K562 (cell line): ENCODE data around the gene TRAPPC12. TPM values are rescaled to one million over a fixed set of nuclear protein-coding genes. Genes with fewer than 3 reads are reported as not detected.

Experiments used
- CREB1 ChIP-seq, 2 experiments: sonication (generic) in 1 of 2; formaldehyde crosslinking in 1 of 2; IDR thresholded peaks; 2 replicates each; pipeline versions ENCODE4 v1.6.1 to v1.8.0; 2012 to 2022; ENCODE audit warnings: inconsistent platforms in 1 of 2, mild to moderate bottlenecking in 1 of 2, missing genetic modification reagents in 1 of 2, moderate library complexity in 1 of 2
- GTF2E2 ChIP-seq: fragments of 200-800 bp; sonication (Bioruptor generic); IDR thresholded peaks from 2 replicates; pipeline ENCODE4 v1.6.1; 2016; ENCODE audit warnings: missing genetic modification characterization, missing compliant biosample characterization
- HMGN3 ChIP-seq: IDR thresholded peaks from 2 replicates; pipeline ENCODE4 v1.6.1; 2011; ENCODE audit warnings: borderline replicate concordance, low read depth, mild to moderate bottlenecking, mixed read lengths, low read length; ENCODE audit not compliant: insufficient read length; ENCODE audit errors: extremely low read depth
- L3MBTL2 ChIP-seq: fragments of 450-650 bp; IDR thresholded peaks from 2 replicates; pipeline ENCODE4 v1.6.1; 2016; ENCODE audit warnings: mild to moderate bottlenecking, moderate library complexity
- NEUROD1 ChIP-seq: fragments of 150-350 bp; IDR thresholded peaks from 2 replicates; pipeline ENCODE4 v1.6.1; 2014; ENCODE audit warnings: borderline replicate concordance, low read length, low read depth; ENCODE audit not compliant: partially characterized antibody
- SMAD3 ChIP-seq: fragments of 450-650 bp; formaldehyde crosslinking; conservative IDR thresholded peaks from 2 replicates; pipeline ENCODE4 v1.4.0; 2020; ENCODE audit warnings: mild to moderate bottlenecking
- ZFP30 ChIP-seq: fragments of 250-450 bp; sonication (Bioruptor Pico); IDR thresholded peaks from 2 replicates; pipeline ENCODE4 v1.8.0; 2022; ENCODE audit warnings: moderate library complexity, mild to moderate bottlenecking, inconsistent platforms, borderline replicate concordance
- ZNF174 ChIP-seq: fragments of 250-450 bp; sonication (Bioruptor Pico); IDR thresholded peaks from 2 replicates; pipeline ENCODE4 v1.4.0; 2020; ENCODE audit warnings: mild to moderate bottlenecking
- ZNF668 ChIP-seq: fragments of 250-450 bp; sonication (Bioruptor Pico); IDR thresholded peaks from 2 replicates; pipeline ENCODE4 v1.8.0; 2022; ENCODE audit warnings: mild to moderate bottlenecking, inconsistent platforms
- polyA plus RNA-seq, 8 experiments: library from polyadenylated mRNA; depleted of rRNA in 4 of 8; stranded (reverse) in 5 of 8; unstranded in 3 of 8; fragments of >200 nt; fragmentation: Nextera tagmentation in 2 of 8; fragmentation: Illumina TruSeq in 1 of 8; extraction: Ambion mirVana in 2 of 8; extraction: Trizol in 1 of 8; gene quantifications; 2 replicates each; pipeline versions ENCODE4 v1.2.1 to v1.2.3, GENCODE V29; 2011 to 2014; ENCODE audit warnings: inconsistent platforms in 1 of 8, missing spikeins in 1 of 8
- total RNA-seq, 7 experiments: library from RNA; depleted of rRNA in 6 of 7; stranded (reverse); fragments of >200 nt in 6 of 7; fragmentation: Illumina TruSeq in 2 of 7; extraction: Trizol in 2 of 7; gene quantifications; 2 replicates each; pipeline versions ENCODE4 v1.2.1 to v1.2.3, GENCODE V29; 2011 to 2021; ENCODE audit warnings: low replicate concordance in 1 of 7
- TF ChIP-seq, protein P1 (sequence below): fragments of 200-600 bp; sonication (generic); IDR thresholded peaks from one replicate; pipeline ENCODE4 v1.6.1; 2012; ENCODE audit warnings: mild to moderate bottlenecking, low read depth, low read length, inconsistent platforms
- TF ChIP-seq, protein P2 (sequence below): fragments of 250-450 bp; sonication (Bioruptor Pico); IDR thresholded peaks from 2 replicates; pipeline ENCODE4 v1.5.0; 2021
- TF ChIP-seq, protein P3 (sequence below), 2 experiments: fragments of 200-800 bp in 1 of 2; sonication (Bioruptor generic) in 1 of 2; sonication (generic) in 1 of 2; formaldehyde crosslinking in 1 of 2; IDR thresholded peaks in 1 of 2; conservative IDR thresholded peaks in 1 of 2; 2 replicates each; pipeline versions ENCODE4 v1.5.0 to v1.6.1; 2016 to 2020; ENCODE audit warnings: missing compliant biosample characterization in 1 of 2, missing genetic modification characterization in 1 of 2, missing genetic modification reagents in 1 of 2

Gene TRAPPC12
- total and polyA plus RNA-seq, 9 of the 15 experiments (the other 6 are each of a cell fraction or from before 2014, with no cell fraction given) = 8.0 to 75.2 (median 39.1) TPM

DNA sequence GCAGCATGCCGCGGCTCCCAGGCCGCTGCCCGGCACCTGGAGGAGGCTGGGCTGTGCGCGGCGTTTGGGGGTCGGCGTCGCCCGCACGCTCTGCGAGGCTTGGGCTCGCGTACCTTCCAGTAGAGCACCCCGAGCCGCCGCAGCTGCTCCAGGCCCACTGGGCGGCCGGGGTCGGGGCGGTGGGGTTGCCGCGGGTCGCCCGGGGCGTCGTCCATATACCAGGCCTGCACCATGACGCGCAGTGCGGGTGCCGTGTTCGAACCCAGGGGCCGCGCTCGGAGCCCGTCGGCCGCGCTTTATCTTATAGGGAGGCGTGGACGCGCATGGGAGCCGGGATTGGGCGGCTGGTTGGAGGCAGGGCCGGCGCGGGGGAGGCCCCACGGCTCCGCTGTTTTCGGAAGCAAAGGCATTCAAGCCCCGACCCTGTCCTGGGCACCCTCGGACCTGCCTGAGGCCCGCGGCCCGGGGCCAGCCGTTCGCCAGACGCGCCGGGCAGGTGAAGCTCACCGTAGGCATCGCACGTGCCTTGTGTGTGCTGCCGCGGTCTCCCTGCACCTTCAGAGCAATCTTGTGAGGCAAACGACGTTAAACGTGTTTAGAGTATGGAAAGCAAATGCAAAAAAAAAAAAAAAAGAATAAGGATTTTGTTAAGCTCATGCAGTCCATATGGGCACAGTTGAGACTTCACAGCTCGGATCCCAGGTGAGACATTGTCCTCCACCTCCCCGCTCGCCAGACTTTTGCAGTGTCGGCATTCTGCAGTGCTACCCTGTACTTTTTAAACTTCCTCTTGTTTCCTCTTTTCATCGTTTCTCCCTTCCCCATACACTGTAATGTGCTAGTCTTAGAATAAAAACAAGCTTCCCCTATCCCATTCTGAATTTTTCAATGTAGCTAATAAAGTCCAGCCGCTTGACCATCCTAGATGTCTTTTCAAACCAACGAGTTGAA is 140.0 kb downstream of the TRAPPC12 start, which contains the start of gene ADI1 (continued):
- TF ChIP-seq, protein P1, sequence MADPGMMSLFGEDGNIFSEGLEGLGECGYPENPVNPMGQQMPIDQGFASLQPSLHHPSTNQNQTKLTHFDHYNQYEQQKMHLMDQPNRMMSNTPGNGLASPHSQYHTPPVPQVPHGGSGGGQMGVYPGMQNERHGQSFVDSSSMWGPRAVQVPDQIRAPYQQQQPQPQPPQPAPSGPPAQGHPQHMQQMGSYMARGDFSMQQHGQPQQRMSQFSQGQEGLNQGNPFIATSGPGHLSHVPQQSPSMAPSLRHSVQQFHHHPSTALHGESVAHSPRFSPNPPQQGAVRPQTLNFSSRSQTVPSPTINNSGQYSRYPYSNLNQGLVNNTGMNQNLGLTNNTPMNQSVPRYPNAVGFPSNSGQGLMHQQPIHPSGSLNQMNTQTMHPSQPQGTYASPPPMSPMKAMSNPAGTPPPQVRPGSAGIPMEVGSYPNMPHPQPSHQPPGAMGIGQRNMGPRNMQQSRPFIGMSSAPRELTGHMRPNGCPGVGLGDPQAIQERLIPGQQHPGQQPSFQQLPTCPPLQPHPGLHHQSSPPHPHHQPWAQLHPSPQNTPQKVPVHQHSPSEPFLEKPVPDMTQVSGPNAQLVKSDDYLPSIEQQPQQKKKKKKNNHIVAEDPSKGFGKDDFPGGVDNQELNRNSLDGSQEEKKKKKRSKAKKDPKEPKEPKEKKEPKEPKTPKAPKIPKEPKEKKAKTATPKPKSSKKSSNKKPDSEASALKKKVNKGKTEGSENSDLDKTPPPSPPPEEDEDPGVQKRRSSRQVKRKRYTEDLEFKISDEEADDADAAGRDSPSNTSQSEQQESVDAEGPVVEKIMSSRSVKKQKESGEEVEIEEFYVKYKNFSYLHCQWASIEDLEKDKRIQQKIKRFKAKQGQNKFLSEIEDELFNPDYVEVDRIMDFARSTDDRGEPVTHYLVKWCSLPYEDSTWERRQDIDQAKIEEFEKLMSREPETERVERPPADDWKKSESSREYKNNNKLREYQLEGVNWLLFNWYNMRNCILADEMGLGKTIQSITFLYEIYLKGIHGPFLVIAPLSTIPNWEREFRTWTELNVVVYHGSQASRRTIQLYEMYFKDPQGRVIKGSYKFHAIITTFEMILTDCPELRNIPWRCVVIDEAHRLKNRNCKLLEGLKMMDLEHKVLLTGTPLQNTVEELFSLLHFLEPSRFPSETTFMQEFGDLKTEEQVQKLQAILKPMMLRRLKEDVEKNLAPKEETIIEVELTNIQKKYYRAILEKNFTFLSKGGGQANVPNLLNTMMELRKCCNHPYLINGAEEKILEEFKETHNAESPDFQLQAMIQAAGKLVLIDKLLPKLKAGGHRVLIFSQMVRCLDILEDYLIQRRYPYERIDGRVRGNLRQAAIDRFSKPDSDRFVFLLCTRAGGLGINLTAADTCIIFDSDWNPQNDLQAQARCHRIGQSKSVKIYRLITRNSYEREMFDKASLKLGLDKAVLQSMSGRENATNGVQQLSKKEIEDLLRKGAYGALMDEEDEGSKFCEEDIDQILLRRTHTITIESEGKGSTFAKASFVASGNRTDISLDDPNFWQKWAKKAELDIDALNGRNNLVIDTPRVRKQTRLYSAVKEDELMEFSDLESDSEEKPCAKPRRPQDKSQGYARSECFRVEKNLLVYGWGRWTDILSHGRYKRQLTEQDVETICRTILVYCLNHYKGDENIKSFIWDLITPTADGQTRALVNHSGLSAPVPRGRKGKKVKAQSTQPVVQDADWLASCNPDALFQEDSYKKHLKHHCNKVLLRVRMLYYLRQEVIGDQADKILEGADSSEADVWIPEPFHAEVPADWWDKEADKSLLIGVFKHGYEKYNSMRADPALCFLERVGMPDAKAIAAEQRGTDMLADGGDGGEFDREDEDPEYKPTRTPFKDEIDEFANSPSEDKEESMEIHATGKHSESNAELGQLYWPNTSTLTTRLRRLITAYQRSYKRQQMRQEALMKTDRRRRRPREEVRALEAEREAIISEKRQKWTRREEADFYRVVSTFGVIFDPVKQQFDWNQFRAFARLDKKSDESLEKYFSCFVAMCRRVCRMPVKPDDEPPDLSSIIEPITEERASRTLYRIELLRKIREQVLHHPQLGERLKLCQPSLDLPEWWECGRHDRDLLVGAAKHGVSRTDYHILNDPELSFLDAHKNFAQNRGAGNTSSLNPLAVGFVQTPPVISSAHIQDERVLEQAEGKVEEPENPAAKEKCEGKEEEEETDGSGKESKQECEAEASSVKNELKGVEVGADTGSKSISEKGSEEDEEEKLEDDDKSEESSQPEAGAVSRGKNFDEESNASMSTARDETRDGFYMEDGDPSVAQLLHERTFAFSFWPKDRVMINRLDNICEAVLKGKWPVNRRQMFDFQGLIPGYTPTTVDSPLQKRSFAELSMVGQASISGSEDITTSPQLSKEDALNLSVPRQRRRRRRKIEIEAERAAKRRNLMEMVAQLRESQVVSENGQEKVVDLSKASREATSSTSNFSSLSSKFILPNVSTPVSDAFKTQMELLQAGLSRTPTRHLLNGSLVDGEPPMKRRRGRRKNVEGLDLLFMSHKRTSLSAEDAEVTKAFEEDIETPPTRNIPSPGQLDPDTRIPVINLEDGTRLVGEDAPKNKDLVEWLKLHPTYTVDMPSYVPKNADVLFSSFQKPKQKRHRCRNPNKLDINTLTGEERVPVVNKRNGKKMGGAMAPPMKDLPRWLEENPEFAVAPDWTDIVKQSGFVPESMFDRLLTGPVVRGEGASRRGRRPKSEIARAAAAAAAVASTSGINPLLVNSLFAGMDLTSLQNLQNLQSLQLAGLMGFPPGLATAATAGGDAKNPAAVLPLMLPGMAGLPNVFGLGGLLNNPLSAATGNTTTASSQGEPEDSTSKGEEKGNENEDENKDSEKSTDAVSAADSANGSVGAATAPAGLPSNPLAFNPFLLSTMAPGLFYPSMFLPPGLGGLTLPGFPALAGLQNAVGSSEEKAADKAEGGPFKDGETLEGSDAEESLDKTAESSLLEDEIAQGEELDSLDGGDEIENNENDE = no peak
- TF ChIP-seq ZFP30 (no peak), ZNF668 (CRISPR knock-in tag) (no peak), HMGN3 (peak; percentile 55), NEUROD1 (peak; percentile 30), CREB1 (IDR thresholded peaks at IDR 0.05) (peak; percentile 55), CREB1 (CRISPR knock-in tag; IDR thresholded peaks at IDR 0.05) (peak; percentile 55), GTF2E2 (no peak), L3MBTL2 (peak; percentile 97), SMAD3 (peak; percentile 27; the same call in 1 of the 2 replicates), ZNF174 (CRISPR knock-in tag) (no peak)
- TF ChIP-seq, protein P2, sequence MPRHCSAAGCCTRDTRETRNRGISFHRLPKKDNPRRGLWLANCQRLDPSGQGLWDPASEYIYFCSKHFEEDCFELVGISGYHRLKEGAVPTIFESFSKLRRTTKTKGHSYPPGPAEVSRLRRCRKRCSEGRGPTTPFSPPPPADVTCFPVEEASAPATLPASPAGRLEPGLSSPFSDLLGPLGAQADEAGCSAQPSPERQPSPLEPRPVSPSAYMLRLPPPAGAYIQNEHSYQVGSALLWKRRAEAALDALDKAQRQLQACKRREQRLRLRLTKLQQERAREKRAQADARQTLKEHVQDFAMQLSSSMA (CRISPR knock-in tag) = peak; percentile 59; the same call in 1 of the 2 replicates
- TF ChIP-seq, protein P3, sequence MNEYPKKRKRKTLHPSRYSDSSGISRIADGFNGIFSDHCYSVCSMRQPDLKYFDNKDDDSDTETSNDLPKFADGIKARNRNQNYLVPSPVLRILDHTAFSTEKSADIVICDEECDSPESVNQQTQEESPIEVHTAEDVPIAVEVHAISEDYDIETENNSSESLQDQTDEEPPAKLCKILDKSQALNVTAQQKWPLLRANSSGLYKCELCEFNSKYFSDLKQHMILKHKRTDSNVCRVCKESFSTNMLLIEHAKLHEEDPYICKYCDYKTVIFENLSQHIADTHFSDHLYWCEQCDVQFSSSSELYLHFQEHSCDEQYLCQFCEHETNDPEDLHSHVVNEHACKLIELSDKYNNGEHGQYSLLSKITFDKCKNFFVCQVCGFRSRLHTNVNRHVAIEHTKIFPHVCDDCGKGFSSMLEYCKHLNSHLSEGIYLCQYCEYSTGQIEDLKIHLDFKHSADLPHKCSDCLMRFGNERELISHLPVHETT (CRISPR knock-in tag; conservative IDR thresholded peaks at IDR 0.05 in 1 of 2, IDR thresholded peaks at IDR 0.05 in 1 of 2) = no peak
